ENCODE results near the gene PCIF1.

Gene PCIF1

GRCh38 chr20:45965169-45966002 lies 30.9 kb downstream of the PCIF1 start:
- no peak for DNase-seq (ENCODE audit: low read depth)
- TF ChIP-seq, protein P1, sequence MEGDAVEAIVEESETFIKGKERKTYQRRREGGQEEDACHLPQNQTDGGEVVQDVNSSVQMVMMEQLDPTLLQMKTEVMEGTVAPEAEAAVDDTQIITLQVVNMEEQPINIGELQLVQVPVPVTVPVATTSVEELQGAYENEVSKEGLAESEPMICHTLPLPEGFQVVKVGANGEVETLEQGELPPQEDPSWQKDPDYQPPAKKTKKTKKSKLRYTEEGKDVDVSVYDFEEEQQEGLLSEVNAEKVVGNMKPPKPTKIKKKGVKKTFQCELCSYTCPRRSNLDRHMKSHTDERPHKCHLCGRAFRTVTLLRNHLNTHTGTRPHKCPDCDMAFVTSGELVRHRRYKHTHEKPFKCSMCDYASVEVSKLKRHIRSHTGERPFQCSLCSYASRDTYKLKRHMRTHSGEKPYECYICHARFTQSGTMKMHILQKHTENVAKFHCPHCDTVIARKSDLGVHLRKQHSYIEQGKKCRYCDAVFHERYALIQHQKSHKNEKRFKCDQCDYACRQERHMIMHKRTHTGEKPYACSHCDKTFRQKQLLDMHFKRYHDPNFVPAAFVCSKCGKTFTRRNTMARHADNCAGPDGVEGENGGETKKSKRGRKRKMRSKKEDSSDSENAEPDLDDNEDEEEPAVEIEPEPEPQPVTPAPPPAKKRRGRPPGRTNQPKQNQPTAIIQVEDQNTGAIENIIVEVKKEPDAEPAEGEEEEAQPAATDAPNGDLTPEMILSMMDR (IDR thresholded peaks at IDR 0.05; ENCODE audit: low read depth, low read length, missing control alignments): no peak
- no peak overlapping the region for H3K4me3 ChIP-seq (ENCODE audit: low read depth, low read length)

GRCh38 chr20:45967551-45968080 lies 33.1 kb downstream of the PCIF1 start:
- H3K4me3 ChIP-seq (ENCODE audit: low read depth, low read length): no peak overlapping the region
- no peak for DNase-seq (ENCODE audit: low read depth)
- TF ChIP-seq, protein P1 (IDR thresholded peaks at IDR 0.05; ENCODE audit: low read depth, low read length, missing control alignments): no peak

DNA sequence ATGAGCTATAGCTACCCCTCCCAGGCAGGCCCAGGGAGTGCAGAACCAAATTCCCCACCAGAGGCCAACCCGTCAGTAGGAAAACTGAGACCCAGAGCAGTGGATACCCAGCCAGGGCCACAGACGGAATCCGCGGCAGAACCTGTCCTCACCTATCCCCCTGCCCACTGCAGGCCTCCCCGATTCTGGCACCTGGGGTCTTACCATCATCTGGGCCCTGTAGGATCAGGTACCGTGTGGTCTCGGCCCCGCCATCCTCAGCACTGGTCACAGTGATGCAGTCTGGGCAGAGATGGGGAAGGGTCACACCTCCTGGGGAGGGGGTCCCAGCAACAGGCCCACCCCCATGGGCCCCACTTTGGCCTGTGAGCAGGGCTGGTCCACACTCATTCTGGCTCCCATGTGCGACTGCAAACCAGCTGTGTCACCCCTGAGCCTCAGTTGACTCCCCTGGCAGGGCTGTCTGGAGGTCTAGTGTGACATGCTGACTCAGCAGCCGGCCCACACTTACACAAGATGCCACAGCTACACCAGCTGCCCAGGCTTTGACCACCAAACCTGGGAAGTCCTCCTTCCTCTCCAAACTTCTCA lies 33.7 kb downstream of the PCIF1 start:
- TF ChIP-seq, protein P1 (IDR thresholded peaks at IDR 0.05; ENCODE audit: low read depth, low read length, missing control alignments): no peak
- no peak for DNase-seq (ENCODE audit: low read depth)
- H3K4me3 ChIP-seq (ENCODE audit: low read depth, low read length): no peak overlapping the region

DNA sequence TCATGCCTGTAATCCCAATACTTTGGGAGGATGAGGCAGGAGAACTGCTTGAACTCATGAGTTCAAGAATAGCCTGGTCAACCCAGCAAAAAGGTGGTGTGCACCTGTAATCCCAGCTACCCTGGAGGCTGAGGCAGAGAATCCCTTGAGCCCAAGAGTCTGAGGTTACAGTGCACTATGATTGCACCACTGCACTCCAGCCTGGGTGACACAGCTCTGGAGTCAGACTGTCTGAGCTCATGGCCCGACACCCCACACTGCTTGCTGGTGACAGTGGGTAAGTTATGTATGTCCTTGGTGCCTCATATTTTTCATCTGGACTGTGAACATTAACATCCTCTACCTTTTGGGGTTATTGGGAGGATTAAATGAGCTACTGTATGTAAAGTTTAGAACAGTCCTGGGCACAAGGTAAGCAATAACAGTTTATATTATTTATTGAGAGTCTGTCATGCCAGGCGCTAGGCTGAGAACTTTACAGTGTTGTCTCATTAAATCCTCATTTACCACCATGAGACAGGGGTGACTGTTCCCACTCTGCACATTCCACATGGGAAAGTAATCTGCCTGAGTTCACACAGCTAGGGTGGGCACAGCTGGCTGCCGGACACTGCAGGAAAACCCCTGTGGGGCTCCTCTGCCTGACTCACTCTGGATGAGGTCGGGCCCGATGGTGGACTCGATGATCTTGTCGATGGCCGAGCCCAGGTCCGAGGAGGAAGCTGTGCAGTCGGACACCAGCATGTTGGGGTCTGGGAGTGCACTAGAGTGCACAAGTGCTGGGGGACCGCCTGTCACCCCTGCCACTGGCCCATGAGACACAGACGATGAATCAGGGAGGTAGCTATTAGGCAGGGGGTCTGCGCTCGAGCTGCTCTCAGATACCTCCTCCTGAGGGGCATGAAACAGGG lies 34.6 kb downstream of the PCIF1 start:
- TF ChIP-seq, protein P1 (IDR thresholded peaks at IDR 0.05; ENCODE audit: low read depth, low read length, missing control alignments): no peak
- no peak for DNase-seq (ENCODE audit: low read depth)
- H3K4me3 ChIP-seq (ENCODE audit: low read depth, low read length): no peak overlapping the region

GRCh38 chr20:45969712-45970634 lies 35.5 kb downstream of the PCIF1 start:
- no peak for DNase-seq (ENCODE audit: low read depth)
- peak overlapping the region; percentile 96 for H3K4me3 ChIP-seq (ENCODE audit: low read depth, low read length)
- TF ChIP-seq, protein P1 (IDR thresholded peaks at IDR 0.05; ENCODE audit: low read depth, low read length, missing control alignments): peak; percentile 77
